K562 (cell line): ENCODE measurements around the gene LBHD1. TPM values are rescaled to one million over a fixed set of nuclear protein-coding genes. Genes with fewer than 3 reads are reported as not detected.

Experiments
- ATAC-seq: fragments of 200-7000 bp; cut with Tn5 transposase; 3 replicates; pipeline ENCODE4 v1.9.1; 2020; ENCODE audit warnings: moderate library complexity
- BruUV-seq: library from RNA; stranded (reverse); fragments of 400-500 nt; replicated peaks from 2 replicates; lab custom pipeline; 2021; lab: Mats Ljungman, UMichigan
- CTCF ChIA-PET: fragments of 300-600 bp; formaldehyde crosslinking; extraction: SDS; loops from one replicate; lab custom pipeline; 2021; ENCODE audit warnings: low intra/inter-chr PET ratio; lab: Yijun Ruan, JAX
- POLR2A ChIA-PET: fragments of 300-600, 350-650 bp; sonication (Branson Sonifier 250); formaldehyde crosslinking; extraction: SDS; loops from one replicate; lab custom pipeline; 2021; ENCODE audit warnings: antibody characterized with exemption, inconsistent platforms; lab: Yijun Ruan, JAX
- DNase-seq, 4 experiments: peaks; one replicate each; pipeline versions ENCODE4 v3.0.0 to v3.0.0-alpha.2; 2011 to 2018; ENCODE audit warnings: low spot score in 3 of 4, mixed read lengths in 3 of 4; ENCODE audit errors: extremely low read depth in 1 of 4
- FAIRE-seq: peaks from 2 replicates; lab custom pipeline; 2011; peaks lifted over from hg19 to GRCh38; lab: Jason Lieb, UNC
- H2AFZ ChIP-seq: 2 replicates; pipeline ENCODE4 v1.6.0; 2011; ENCODE audit warnings: low read depth, low read length, control low read depth, inconsistent platforms
- H3K27ac ChIP-seq: fragments of 200-600 bp; 3 replicates; pipeline ENCODE4 v1.8.0; 2011; ENCODE audit warnings: low read depth, mild to moderate bottlenecking, control low read depth, inconsistent platforms, low read length, moderate library complexity, mixed read lengths; ENCODE audit errors: extremely low read depth
- H3K27me3 ChIP-seq, 2 experiments: fragments of 300-600 bp in 1 of 2; 2 replicates in 1 of 2; 3 replicates in 1 of 2; pipeline versions ENCODE4 v1.6.0 to v1.8.0; 2011; ENCODE audit warnings: inconsistent platforms in 2 of 2, low read length in 2 of 2, mild to moderate bottlenecking in 1 of 2, mixed read lengths in 1 of 2, moderate library complexity in 1 of 2; ENCODE audit not compliant: control insufficient read depth in 2 of 2, insufficient read depth in 2 of 2
- H3K36me3 ChIP-seq: fragments of 300-600 bp; 3 replicates; pipeline ENCODE4 v1.8.0; 2011; ENCODE audit warnings: mild to moderate bottlenecking, low read length, inconsistent platforms; ENCODE audit not compliant: control insufficient read depth, insufficient read depth
- H3K4me1 ChIP-seq, 2 experiments: fragments of 200-600 bp in 1 of 2; replicated peaks in 1 of 2; 2 replicates in 1 of 2; 3 replicates in 1 of 2; pipeline versions ENCODE4 v1.5.1 to v1.8.0; 2011; ENCODE audit warnings: inconsistent platforms in 2 of 2, low read length in 2 of 2, mild to moderate bottlenecking in 1 of 2, mixed read lengths in 1 of 2, moderate library complexity in 1 of 2; ENCODE audit not compliant: control insufficient read depth in 2 of 2, insufficient read depth in 2 of 2
- H3K4me2 ChIP-seq: 2 replicates; pipeline ENCODE4 v1.6.1; 2011; ENCODE audit warnings: low read length, control low read depth, inconsistent platforms, mixed read lengths; ENCODE audit not compliant: insufficient read depth
- H3K4me3 ChIP-seq: fragments of 200-600 bp; sonication (generic), shearing (Covaris generic); 2 replicates; pipeline ENCODE4 v1.5.1; 2016; ENCODE audit warnings: control low read depth, inconsistent platforms
- H3K79me2 ChIP-seq: fragments of 200-600 bp; 3 replicates; pipeline ENCODE4 v1.8.0; 2011; ENCODE audit warnings: low read length, inconsistent platforms; ENCODE audit not compliant: control insufficient read depth, insufficient read depth
- H3K9ac ChIP-seq, 2 experiments: 2 replicates each; pipeline versions ENCODE4 v1.6.0 to v1.6.1; 2011; ENCODE audit warnings: low read depth in 2 of 2, low read length in 2 of 2, control low read depth in 1 of 2, inconsistent platforms in 1 of 2, mild to moderate bottlenecking in 1 of 2, mixed read lengths in 1 of 2; ENCODE audit not compliant: insufficient read depth in 1 of 2
- H3K9me1 ChIP-seq: one replicate; pipeline ENCODE4 v1.6.0; 2011; ENCODE audit warnings: inconsistent platforms, mild to moderate bottlenecking, low read length, moderate library complexity; ENCODE audit not compliant: control insufficient read depth, insufficient read depth
- H3K9me3 ChIP-seq: replicated peaks from 2 replicates; pipeline ENCODE4 v1.5.1; 2011; ENCODE audit warnings: low read depth, low read length, inconsistent platforms; ENCODE audit not compliant: control insufficient read depth, insufficient read depth
- H4K20me1 ChIP-seq: replicated peaks from 2 replicates; pipeline ENCODE4 v1.6.1; 2011; ENCODE audit warnings: low read length, inconsistent platforms, mixed read lengths; ENCODE audit not compliant: control insufficient read depth, insufficient read depth
- ADNP ChIP-seq: fragments of 200-800 bp; sonication (Bioruptor generic); IDR thresholded peaks from 2 replicates; pipeline ENCODE4 v1.6.1; 2016; ENCODE audit warnings: missing genetic modification characterization, missing compliant biosample characterization
- BCOR ChIP-seq: fragments of 450-650 bp; IDR thresholded peaks from 2 replicates; pipeline ENCODE4 v1.6.1; 2016
- FOS ChIP-seq: IDR thresholded peaks from 3 replicates; pipeline ENCODE4 v1.6.1; 2011; ENCODE audit not compliant: insufficient read length; ENCODE audit errors: extremely low read depth
- FOXK2 ChIP-seq, 2 experiments: fragments of 450-650 bp; IDR thresholded peaks in 1 of 2; conservative IDR thresholded peaks in 1 of 2; 2 replicates each; pipeline ENCODE4 v1.6.1; 2016; ENCODE audit warnings: low read depth in 2 of 2, mild to moderate bottlenecking in 1 of 2
- GABPB2 ChIP-seq: fragments of 250-450 bp; sonication (Bioruptor Pico); conservative IDR thresholded peaks from 2 replicates; pipeline ENCODE4 v1.5.1; 2021; ENCODE audit warnings: mild to moderate bottlenecking
- NCOA2 ChIP-seq, 2 experiments: fragments of 450-650 bp; IDR thresholded peaks; 2 replicates each; pipeline ENCODE4 v1.6.1; 2018; ENCODE audit warnings: mild to moderate bottlenecking in 2 of 2, moderate library complexity in 1 of 2; ENCODE audit not compliant: partially characterized antibody in 2 of 2
- NR2C1 ChIP-seq, 2 experiments: fragments of 450-650 bp; IDR thresholded peaks; 2 replicates each; pipeline ENCODE4 v1.6.1; 2017; ENCODE audit warnings: mild to moderate bottlenecking in 2 of 2, antibody characterized with exemption in 1 of 2, inconsistent platforms in 1 of 2, missing compliant biosample characterization in 1 of 2, missing genetic modification characterization in 1 of 2
- POLR2G ChIP-seq: fragments of 200-400 bp; formaldehyde crosslinking; IDR thresholded peaks from 2 replicates; pipeline ENCODE4 v1.6.1; 2017; ENCODE audit warnings: low read depth, mild to moderate bottlenecking, antibody characterized with exemption, low read length, moderate library complexity
- PRPF4 ChIP-seq: fragments of 200-400 bp; formaldehyde crosslinking; IDR thresholded peaks from one replicate; pipeline ENCODE4 v1.6.1; 2017; ENCODE audit warnings: low read length, low read depth, mild to moderate bottlenecking; ENCODE audit not compliant: insufficient read depth, poor library complexity, severe bottlenecking
- RBM39 ChIP-seq: fragments of 200-400 bp; formaldehyde crosslinking; optimal IDR thresholded peaks from 2 replicates; pipeline ENCODE3; 2018; ENCODE audit warnings: low read depth, low read length
- SIN3B ChIP-seq: fragments of 450-650 bp; IDR thresholded peaks from 2 replicates; pipeline ENCODE4 v1.6.1; 2017; ENCODE audit warnings: low read depth, mild to moderate bottlenecking, moderate library complexity
- ZBTB5 ChIP-seq: fragments of 450-650 bp; IDR thresholded peaks from 2 replicates; pipeline ENCODE4 v1.6.1; 2017; ENCODE audit warnings: antibody characterized with exemption
- WGBS: fragments of 100-300 bp; shearing (Covaris generic); methylation state at CpG from one replicate; pipeline ENCODE4 v1.1.6; 2016; ENCODE audit warnings: low coverage, mixed read lengths; ENCODE audit not compliant: insufficient coverage; ENCODE audit errors: missing lambda C conversion rate; 5-methylcytosine and 5-hydroxymethylcytosine counted together
- in situ Hi-C: fragments of 300-500 bp; cut with MboI; formaldehyde crosslinking; loops from 4 replicates; pipeline ENCODE4 v1.15.0; 2018; ENCODE audit warnings: inconsistent platforms, mixed read lengths
- intact Hi-C: fragments of 100-400 bp; cut with micrococcal nuclease; formaldehyde crosslinking; loops from 2 replicates; pipeline ENCODE4 v1.14.2; 2022
- polyA plus RNA-seq, 8 experiments: library from polyadenylated mRNA; depleted of rRNA in 4 of 8; stranded (reverse) in 5 of 8; unstranded in 3 of 8; fragments of >200 nt; fragmentation: Nextera tagmentation in 2 of 8; fragmentation: Illumina TruSeq in 1 of 8; extraction: Ambion mirVana in 2 of 8; extraction: Trizol in 1 of 8; gene quantifications; 2 replicates each; pipeline versions ENCODE4 v1.2.1 to v1.2.3, GENCODE V29; 2011 to 2014; ENCODE audit warnings: inconsistent platforms in 1 of 8, missing spikeins in 1 of 8
- total RNA-seq, 7 experiments: library from RNA; depleted of rRNA in 6 of 7; stranded (reverse); fragments of >200 nt in 6 of 7; fragmentation: Illumina TruSeq in 2 of 7; extraction: Trizol in 2 of 7; gene quantifications; 2 replicates each; pipeline versions ENCODE4 v1.2.1 to v1.2.3, GENCODE V29; 2011 to 2021; ENCODE audit warnings: low replicate concordance in 1 of 7
- TF ChIP-seq, protein P1 (sequence below): sonication (generic); formaldehyde crosslinking; IDR thresholded peaks from 2 replicates; pipeline ENCODE4 v1.8.1; 2022; ENCODE audit warnings: missing genetic modification reagents

Gene LBHD1
- total and polyA plus RNA-seq, 9 of the 15 experiments (the other 6 are each of a cell fraction or from before 2014, with no cell fraction given) = 2.6 to 28.0 (median 12.5) TPM

GRCh38 chr11:62710001-62710345, 37.9 kb upstream of the LBHD1 start (continued):
- TF ChIP-seq, protein P1, sequence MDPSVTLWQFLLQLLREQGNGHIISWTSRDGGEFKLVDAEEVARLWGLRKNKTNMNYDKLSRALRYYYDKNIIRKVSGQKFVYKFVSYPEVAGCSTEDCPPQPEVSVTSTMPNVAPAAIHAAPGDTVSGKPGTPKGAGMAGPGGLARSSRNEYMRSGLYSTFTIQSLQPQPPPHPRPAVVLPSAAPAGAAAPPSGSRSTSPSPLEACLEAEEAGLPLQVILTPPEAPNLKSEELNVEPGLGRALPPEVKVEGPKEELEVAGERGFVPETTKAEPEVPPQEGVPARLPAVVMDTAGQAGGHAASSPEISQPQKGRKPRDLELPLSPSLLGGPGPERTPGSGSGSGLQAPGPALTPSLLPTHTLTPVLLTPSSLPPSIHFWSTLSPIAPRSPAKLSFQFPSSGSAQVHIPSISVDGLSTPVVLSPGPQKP (CRISPR knock-in tag) = no peak

GRCh38 chr11:62709247-62710000, 37.4 kb upstream of the LBHD1 start:
- Histone ChIP-seq H3K9me3 (no peaks in the 10 kb centered on the region), H4K20me1 (peaks cover 7% of the 10 kb centered on the region), H3K4me1 (peaks cover 36 to 46% of the 10 kb centered on the region in 2 experiments), H3K27me3 (no peaks in the 10 kb centered on the region), H3K9ac (peak overlapping the region in 1 of 2 experiments; percentile 39; a peak in 1 of 4 replicates), H3K4me2 (no peak overlapping the region), H3K36me3 (peaks cover 81% of the 10 kb centered on the region), H3K79me2 (peaks cover 25% of the 10 kb centered on the region), H3K9me1 (peaks cover 2% of the 10 kb centered on the region), H3K4me3 (no peak overlapping the region), H3K27ac (peak overlapping the region; percentile 19; the same call in 1 of the 3 replicates), H2AFZ (no peak overlapping the region)
- CTCF ChIA-PET = no interaction called here
- DNase-seq (peak in 3 of 4 experiments; percentile 33 to 57 (median 43)), ATAC-seq (peak; percentile 4; the same call in 2 of the 3 replicates), FAIRE-seq (no peak)
- intact Hi-C loops = loop anchor here (5.0 kb wide), 1 partner anchor 312 kb away; no protein-coding TSS in a partner anchor
- no TSS peak for BruUV-seq
- WGBS = 83% methylated on average over 35 of the region's 47 CpGs
- in situ Hi-C loops = no loop called here
- POLR2A ChIA-PET = interaction anchor here (0.6 to 4.1 kb wide), 7 partner anchors 8 to 134 kb away, joined by 3 to 31 read pairs (median 8); partner anchors contain the start of genes C11orf98, CSKMT, HNRNPUL2 and TTC9C
- no peak for TF ChIP-seq FOS
- no peak for TF ChIP-seq RBM39
- peak; percentile 29 for TF ChIP-seq PRPF4
- no peak for TF ChIP-seq GABPB2 (CRISPR knock-in tag)
- no peak for TF ChIP-seq ADNP (tag)
- TF ChIP-seq POLR2G = peak; percentile 70
- no peak for TF ChIP-seq ZBTB5
- no peak for TF ChIP-seq SIN3B
- no peak for TF ChIP-seq NCOA2 (IDR thresholded peaks at IDR 0.05; ENCODE audit: partially characterized antibody in 2 of 2)
- no peak for TF ChIP-seq FOXK2 (conservative IDR thresholded peaks at IDR 0.05 in 1 of 2, IDR thresholded peaks at IDR 0.05 in 1 of 2; ENCODE audit: low read depth in 2 of 2)
- peak; percentile 61 for TF ChIP-seq NR2C1 (IDR thresholded peaks at IDR 0.05)
- TF ChIP-seq NR2C1 (tag; IDR thresholded peaks at IDR 0.05) = no peak
- TF ChIP-seq BCOR = no peak
